MM.1S (cell line): ENCODE measurements around the gene TNIP1.

Experiments used
- EZH2 ChIP-seq: fragments of 300-600 bp; sonication (generic); optimal IDR thresholded peaks from 2 replicates; pipeline ENCODE3; 2017; ENCODE audit warnings: low read depth, mild to moderate bottlenecking, antibody characterized with exemption, low read length, mixed read lengths
- TF ChIP-seq, protein P1 (sequence below): fragments of 300-600 bp; sonication (generic); IDR thresholded peaks from 2 replicates; pipeline ENCODE4 v1.5.1; 2016; ENCODE audit warnings: antibody characterized with exemption, low read length, mixed read lengths

DNA sequence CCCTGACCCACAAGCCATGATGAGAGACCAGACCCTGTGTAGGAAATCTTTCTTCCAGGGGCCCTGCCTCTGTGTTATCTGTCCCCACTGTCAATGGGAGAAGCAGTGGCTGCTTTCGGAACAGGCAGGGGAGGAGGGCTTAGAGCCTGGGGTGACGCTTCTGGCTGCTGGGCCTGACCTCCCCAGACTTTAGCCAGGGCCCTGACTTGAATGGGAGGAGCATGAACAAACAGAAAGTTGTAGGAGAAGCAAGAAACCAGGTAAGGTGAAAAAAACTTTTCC is 72.7 kb downstream of the TNIP1 start:
- TF ChIP-seq, protein P1, sequence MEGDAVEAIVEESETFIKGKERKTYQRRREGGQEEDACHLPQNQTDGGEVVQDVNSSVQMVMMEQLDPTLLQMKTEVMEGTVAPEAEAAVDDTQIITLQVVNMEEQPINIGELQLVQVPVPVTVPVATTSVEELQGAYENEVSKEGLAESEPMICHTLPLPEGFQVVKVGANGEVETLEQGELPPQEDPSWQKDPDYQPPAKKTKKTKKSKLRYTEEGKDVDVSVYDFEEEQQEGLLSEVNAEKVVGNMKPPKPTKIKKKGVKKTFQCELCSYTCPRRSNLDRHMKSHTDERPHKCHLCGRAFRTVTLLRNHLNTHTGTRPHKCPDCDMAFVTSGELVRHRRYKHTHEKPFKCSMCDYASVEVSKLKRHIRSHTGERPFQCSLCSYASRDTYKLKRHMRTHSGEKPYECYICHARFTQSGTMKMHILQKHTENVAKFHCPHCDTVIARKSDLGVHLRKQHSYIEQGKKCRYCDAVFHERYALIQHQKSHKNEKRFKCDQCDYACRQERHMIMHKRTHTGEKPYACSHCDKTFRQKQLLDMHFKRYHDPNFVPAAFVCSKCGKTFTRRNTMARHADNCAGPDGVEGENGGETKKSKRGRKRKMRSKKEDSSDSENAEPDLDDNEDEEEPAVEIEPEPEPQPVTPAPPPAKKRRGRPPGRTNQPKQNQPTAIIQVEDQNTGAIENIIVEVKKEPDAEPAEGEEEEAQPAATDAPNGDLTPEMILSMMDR, result no peak
- no peak for TF ChIP-seq EZH2
